K562 (cell line): ENCODE data around the gene HOXC5. TPM values are rescaled to one million over a fixed set of nuclear protein-coding genes. Genes with fewer than 3 reads are reported as not detected.

Source experiments
- ZNF318 ChIP-seq, 2 experiments: fragments of 450-650 bp; IDR thresholded peaks; 2 replicates each; pipeline ENCODE4 v1.6.1; 2016; ENCODE audit warnings: mild to moderate bottlenecking in 2 of 2, borderline replicate concordance in 1 of 2, low read depth in 1 of 2, moderate library complexity in 1 of 2
- polyA plus RNA-seq, 8 experiments: library from polyadenylated mRNA; depleted of rRNA in 4 of 8; stranded (reverse) in 5 of 8; unstranded in 3 of 8; fragments of >200 nt; fragmentation: Nextera tagmentation in 2 of 8; fragmentation: Illumina TruSeq in 1 of 8; extraction: Ambion mirVana in 2 of 8; extraction: Trizol in 1 of 8; gene quantifications; 2 replicates each; pipeline versions ENCODE4 v1.2.1 to v1.2.3, GENCODE V29; 2011 to 2014; ENCODE audit warnings: inconsistent platforms in 1 of 8, missing spikeins in 1 of 8
- total RNA-seq, 7 experiments: library from RNA; depleted of rRNA in 6 of 7; stranded (reverse); fragments of >200 nt in 6 of 7; fragmentation: Illumina TruSeq in 2 of 7; extraction: Trizol in 2 of 7; gene quantifications; 2 replicates each; pipeline versions ENCODE4 v1.2.1 to v1.2.3, GENCODE V29; 2011 to 2021; ENCODE audit warnings: low replicate concordance in 1 of 7

HOXC5 gene
- total and polyA plus RNA-seq, 9 of the 15 experiments (the other 6 are each of a cell fraction or from before 2014, with no cell fraction given) = 0.10 to 0.44 (median 0.18) TPM; not detected in 4

GRCh38 chr12:54044425-54045103, 11.7 kb downstream of the HOXC5 start (continued):
- TF ChIP-seq ZNF318 (IDR thresholded peaks at IDR 0.05; ENCODE audit: borderline replicate concordance in 1 of 2, low read depth in 1 of 2) = no peak
- TF ChIP-seq, all 486 proteins: peak for 0
